ENCODE measurements around the gene ANAPC2. TPM values are rescaled to one million over a fixed set of nuclear protein-coding genes. Genes with fewer than 3 reads are reported as not detected.

The ANAPC2 gene
- total RNA-seq, 4 donors from 2014 or later: 24.8 to 99.8 (median 54.9) TPM

DNA sequence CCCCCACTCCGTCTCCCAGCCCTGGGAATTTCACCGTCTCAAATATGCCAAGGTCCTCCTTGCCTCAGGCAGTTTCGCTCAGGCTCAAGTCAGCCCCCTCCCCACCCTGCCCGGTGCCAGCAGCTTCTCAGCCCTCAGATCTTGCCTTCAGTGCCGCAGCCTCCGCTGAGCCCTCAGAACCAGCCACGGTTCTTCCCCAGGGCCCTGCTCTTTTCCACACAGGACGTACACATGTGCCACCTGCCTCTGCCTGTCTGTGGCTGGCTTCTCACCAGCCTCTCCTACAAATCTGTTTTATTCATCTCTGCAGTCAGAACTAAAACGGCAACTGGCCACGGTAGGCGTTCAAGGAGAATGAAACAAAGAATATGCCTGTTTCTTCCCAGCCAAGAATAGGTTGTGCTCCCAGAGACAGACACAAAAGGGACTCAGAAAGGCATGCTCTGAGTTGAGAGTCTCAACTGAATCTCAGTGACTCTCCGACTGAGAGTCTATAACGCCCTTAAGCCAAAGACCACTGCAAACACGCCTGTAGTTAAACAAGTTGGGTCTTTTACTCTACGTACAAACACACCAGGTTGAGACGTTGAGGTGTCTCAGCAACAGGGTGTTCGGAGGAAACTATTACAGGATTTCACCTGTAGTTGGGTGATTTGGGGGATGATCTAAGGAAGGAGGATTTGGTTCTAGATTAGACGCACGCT, 60.0 kb downstream of the ANAPC2 start:
- Histone ChIP-seq H3K4me3 (peak overlapping the region; percentile 76), H3K27ac (peak overlapping the region; percentile 64), H3K36me3 (no peaks in the 10 kb centered on the region), H3K27me3 (peaks cover 9% of the 10 kb centered on the region), H3K9me3 (no peaks in the 10 kb centered on the region), H3K4me1 (peaks cover 37% of the 10 kb centered on the region)
- no peak for DNase-seq (ENCODE audit: low spot score in 2 of 2)
- 54% methylated on average over 19 of the region's 19 CpGs for WGBS
- TF ChIP-seq, protein P1, sequence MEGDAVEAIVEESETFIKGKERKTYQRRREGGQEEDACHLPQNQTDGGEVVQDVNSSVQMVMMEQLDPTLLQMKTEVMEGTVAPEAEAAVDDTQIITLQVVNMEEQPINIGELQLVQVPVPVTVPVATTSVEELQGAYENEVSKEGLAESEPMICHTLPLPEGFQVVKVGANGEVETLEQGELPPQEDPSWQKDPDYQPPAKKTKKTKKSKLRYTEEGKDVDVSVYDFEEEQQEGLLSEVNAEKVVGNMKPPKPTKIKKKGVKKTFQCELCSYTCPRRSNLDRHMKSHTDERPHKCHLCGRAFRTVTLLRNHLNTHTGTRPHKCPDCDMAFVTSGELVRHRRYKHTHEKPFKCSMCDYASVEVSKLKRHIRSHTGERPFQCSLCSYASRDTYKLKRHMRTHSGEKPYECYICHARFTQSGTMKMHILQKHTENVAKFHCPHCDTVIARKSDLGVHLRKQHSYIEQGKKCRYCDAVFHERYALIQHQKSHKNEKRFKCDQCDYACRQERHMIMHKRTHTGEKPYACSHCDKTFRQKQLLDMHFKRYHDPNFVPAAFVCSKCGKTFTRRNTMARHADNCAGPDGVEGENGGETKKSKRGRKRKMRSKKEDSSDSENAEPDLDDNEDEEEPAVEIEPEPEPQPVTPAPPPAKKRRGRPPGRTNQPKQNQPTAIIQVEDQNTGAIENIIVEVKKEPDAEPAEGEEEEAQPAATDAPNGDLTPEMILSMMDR (IDR thresholded peaks at IDR 0.05): no peak
- TF ChIP-seq EP300 (IDR thresholded peaks at IDR 0.05) (no peak), POLR2AphosphoS5 (IDR thresholded peaks at IDR 0.05) (no peak), POLR2A (IDR thresholded peaks at IDR 0.05) (no peak)

DNA sequence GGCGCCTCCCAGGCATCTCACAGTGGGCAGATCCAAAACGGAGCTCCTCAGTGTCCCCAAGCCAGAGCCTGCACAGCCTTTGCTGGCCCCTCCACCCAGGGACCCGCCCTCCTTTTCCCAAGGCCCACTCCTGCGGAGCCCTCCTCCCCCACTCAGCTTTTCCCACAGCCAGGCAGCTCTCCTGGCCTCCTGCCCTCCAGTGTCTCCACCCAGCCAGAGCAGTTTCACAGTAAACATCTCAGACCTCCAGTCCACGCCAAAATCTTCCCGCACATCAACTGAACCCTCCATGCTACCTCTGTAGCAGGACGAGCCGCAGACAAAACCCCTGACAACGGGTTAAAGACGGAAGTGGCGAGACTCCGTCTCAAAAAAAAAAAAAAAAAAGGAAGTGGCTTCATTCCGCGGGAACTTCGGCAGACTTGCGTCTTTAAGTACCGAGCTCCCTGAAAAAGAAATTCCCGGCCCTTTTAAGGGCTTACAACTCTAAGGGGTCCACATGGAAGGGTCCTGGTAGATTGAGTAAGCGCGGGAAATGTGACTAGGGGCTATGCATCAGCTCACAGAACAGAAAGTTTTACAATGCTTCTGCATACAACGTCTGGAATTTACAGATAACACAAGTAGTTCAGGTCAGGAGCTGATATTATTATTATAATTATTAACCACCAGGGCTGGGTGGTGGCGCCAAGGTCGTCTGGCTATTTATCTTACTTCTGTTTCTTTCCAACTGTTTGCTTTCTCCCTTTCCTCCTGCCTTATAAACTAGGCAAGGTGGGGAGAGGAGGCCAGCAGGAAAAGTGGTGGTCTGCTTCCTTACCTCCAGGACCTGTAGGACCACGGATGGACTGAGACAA, 60.8 kb downstream of the ANAPC2 start:
- peaks cover 4% of the 10 kb centered on the region for H3K27me3 ChIP-seq
- no peaks in the 10 kb centered on the region for H3K9me3 ChIP-seq
- peaks cover 37% of the 10 kb centered on the region for H3K4me1 ChIP-seq
- WGBS: 55% methylated on average over 24 of the region's 24 CpGs
- no peak for TF ChIP-seq POLR2AphosphoS5 (IDR thresholded peaks at IDR 0.05)
- TF ChIP-seq EP300 (IDR thresholded peaks at IDR 0.05): no peak
- H3K27ac ChIP-seq: no peak overlapping the region
- DNase-seq (ENCODE audit: low spot score in 2 of 2): no peak
- H3K36me3 ChIP-seq: no peaks in the 10 kb centered on the region
- peak overlapping the region; percentile 76 for H3K4me3 ChIP-seq

DNA sequence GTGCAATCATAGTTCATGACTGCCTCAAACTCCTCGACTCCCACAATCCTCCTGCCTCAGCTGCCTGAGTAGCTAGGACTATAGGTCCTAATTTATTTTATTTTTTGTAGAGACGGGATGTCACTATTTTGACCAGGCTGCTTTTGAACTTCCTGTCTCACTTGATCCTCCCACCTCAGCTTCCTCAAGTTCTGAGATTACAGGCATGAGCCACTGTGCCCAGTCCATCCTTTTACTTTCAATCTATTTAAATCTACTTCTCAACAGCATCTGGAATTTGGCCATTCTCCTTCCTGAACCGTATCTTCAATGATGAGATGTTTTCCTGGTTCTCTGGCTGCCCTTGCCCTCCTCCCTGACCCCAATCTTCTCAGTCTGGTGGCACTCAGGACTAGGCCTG, 61.6 kb downstream of the ANAPC2 start:
- Histone ChIP-seq H3K4me3 (peak overlapping the region; percentile 76), H3K9me3 (no peaks in the 10 kb centered on the region), H3K4me1 (peaks cover 38% of the 10 kb centered on the region), H3K36me3 (no peaks in the 10 kb centered on the region), H3K27ac (no peak overlapping the region), H3K27me3 (peaks cover under 1% of the 10 kb centered on the region)
- no peak for DNase-seq (ENCODE audit: low spot score in 2 of 2)
- 62% methylated on average over 3 of the region's 3 CpGs for WGBS
- TF ChIP-seq, protein P1 (IDR thresholded peaks at IDR 0.05): no peak
- TF ChIP-seq POLR2A (IDR thresholded peaks at IDR 0.05) (no peak), EP300 (IDR thresholded peaks at IDR 0.05) (no peak), POLR2AphosphoS5 (IDR thresholded peaks at IDR 0.05) (no peak)

Other genes starting within 250 kb of the ANAPC2 start
- 100 to 1,000 TPM; 101 to 166 (median 142) TPM for gene FBXW5, start 243.8 kb downstream of the ANAPC2 start, total RNA-seq
- gene C8G, start 243.3 kb downstream of the ANAPC2 start, total RNA-seq: 1 to 10 TPM in 1 of 4 donors, not detected in 3; 2.7 TPM
- gene LCN12, start 236.3 kb downstream of the ANAPC2 start, total RNA-seq: 1 to 10 TPM in 1 of 4 donors, not detected in 3; 3.7 TPM
- 10 to 100 TPM in 3 of 4 donors, 1 to 10 TPM in 1; 4.3 to 31.7 (median 25.7) TPM for gene PTGDS, start 211.1 kb downstream of the ANAPC2 start, total RNA-seq
- gene LCNL1, start 205.6 kb downstream of the ANAPC2 start, total RNA-seq: under 1 TPM in 2 of 4 donors, not detected in 2; 0.18 to 0.40 TPM
- gene PAXX, start 196.1 kb downstream of the ANAPC2 start, total RNA-seq: 10 to 100 TPM; 43.2 to 68.6 (median 61.5) TPM
- gene CLIC3, start 192.0 kb downstream of the ANAPC2 start, total RNA-seq: 100 to 1,000 TPM in 3 of 4 donors, 10 to 100 TPM in 1; 20.6 to 159 (median 130) TPM
- gene ABCA2, start 160.3 kb downstream of the ANAPC2 start, total RNA-seq: 10 to 100 TPM; 10.4 to 44.7 (median 33.4) TPM
- gene FUT7, start 156.5 kb downstream of the ANAPC2 start, total RNA-seq: under 1 TPM in 1 of 4 donors, not detected in 3; 0.72 TPM
- 10 to 100 TPM; 22.2 to 64.0 (median 47.3) TPM for gene NPDC1, start 142.4 kb downstream of the ANAPC2 start, total RNA-seq
- gene ENTPD2, start 134.5 kb downstream of the ANAPC2 start, total RNA-seq: 10 to 100 TPM; 13.3 to 20.8 (median 16.7) TPM
- 10 to 100 TPM in 3 of 4 donors, 1 to 10 TPM in 1; 8.2 to 13.6 (median 13.3) TPM for gene SAPCD2, start 118.0 kb downstream of the ANAPC2 start, total RNA-seq
- gene UAP1L1, start 111.0 kb downstream of the ANAPC2 start, total RNA-seq: 10 to 100 TPM in 1 of 4 donors, 1 to 10 TPM in 3; 5.0 to 10.1 (median 6.8) TPM
- gene MAN1B1, start 101.6 kb downstream of the ANAPC2 start, total RNA-seq: 10 to 100 TPM; 52.1 to 99.2 (median 63.1) TPM
- gene DPP7, start 73.8 kb downstream of the ANAPC2 start, total RNA-seq: 100 to 1,000 TPM in 2 of 4 donors, 10 to 100 TPM in 2; 71.4 to 139 (median 96.5) TPM
- under 1 TPM in 3 of 4 donors, not detected in 1; 0.16 to 0.25 (median 0.16) TPM for gene GRIN1, start 49.4 kb downstream of the ANAPC2 start, total RNA-seq
- 10 to 100 TPM in 1 of 4 donors, 1 to 10 TPM in 3; 5.4 to 37.2 (median 7.9) TPM for gene LRRC26, start 18.5 kb downstream of the ANAPC2 start, total RNA-seq
- gene TMEM210, start 16.5 kb downstream of the ANAPC2 start, total RNA-seq: not detected
- 10 to 100 TPM; 45.9 to 72.0 (median 71.1) TPM for gene SSNA1, start 116 bp upstream of the ANAPC2 start, total RNA-seq
- 10 to 100 TPM; 12.6 to 23.6 (median 18.7) TPM for gene TPRN, start 12.2 kb upstream of the ANAPC2 start, total RNA-seq
- 10 to 100 TPM; 25.0 to 52.4 (median 40.8) TPM for gene TMEM203, start 17.1 kb upstream of the ANAPC2 start, total RNA-seq
- 10 to 100 TPM; 13.4 to 21.0 (median 20.6) TPM for gene NDOR1, start 17.1 kb upstream of the ANAPC2 start, total RNA-seq
- gene RNF208, start 33.7 kb upstream of the ANAPC2 start, total RNA-seq: 1 to 10 TPM; 2.8 to 7.5 (median 5.2) TPM
- 10 to 100 TPM; 22.8 to 65.7 (median 44.2) TPM for gene CYSRT1, start 36.6 kb upstream of the ANAPC2 start, total RNA-seq
- gene RNF224, start 38.9 kb upstream of the ANAPC2 start, total RNA-seq: 1 to 10 TPM in 3 of 4 donors, under 1 TPM in 1; 0.34 to 2.0 (median 1.1) TPM
- under 1 TPM in 1 of 4 donors, not detected in 3; 0.34 TPM for gene SLC34A3, start 42.3 kb upstream of the ANAPC2 start, total RNA-seq
- 100 to 1,000 TPM; 225 to 708 (median 639) TPM for gene TUBB4B, start 52.7 kb upstream of the ANAPC2 start, total RNA-seq
- gene STPG3, start 62.7 kb upstream of the ANAPC2 start, total RNA-seq: 1 to 10 TPM in 1 of 4 donors, not detected in 3; 1.2 TPM
- gene NELFB, start 66.8 kb upstream of the ANAPC2 start, total RNA-seq: 10 to 100 TPM; 45.0 to 54.2 (median 50.9) TPM
- gene TOR4A, start 89.2 kb upstream of the ANAPC2 start, total RNA-seq: 1 to 10 TPM; 3.5 to 9.2 (median 4.4) TPM
- 10 to 100 TPM; 25.3 to 69.0 (median 65.5) TPM for gene NRARP, start 113.7 kb upstream of the ANAPC2 start, total RNA-seq
- gene EXD3, start 234.6 kb upstream of the ANAPC2 start, total RNA-seq: 10 to 100 TPM in 3 of 4 donors, 1 to 10 TPM in 1; 7.3 to 54.0 (median 16.4) TPM
- gene NOXA1, start 234.8 kb upstream of the ANAPC2 start, total RNA-seq: 1 to 10 TPM; 2.2 to 7.6 (median 4.0) TPM

Measured in suprapubic skin (tissue), 4 donors.